Medulla oblongata (tissue), 1 donor: Measurements from ENCODE around the gene HOXA11.

Experiments used
- DNase-seq: peaks from one replicate; pipeline ENCODE4 v3.0.0-alpha.2; 2015; ENCODE audit errors: extremely low spot score

HOXA11 gene

GRCh38 chr7:27158436-27159265, 26.4 kb downstream of the HOXA11 start:
- DNase-seq, result no peak

- DNase-seq, result no peak
These were observed 27.2 kb downstream of the HOXA11 start for GRCh38 chr7:27157702-27158431.

GRCh38 chr7:27156916-27157701, 27.9 kb downstream of the HOXA11 start:
- DNase-seq, result no peak

DNA sequence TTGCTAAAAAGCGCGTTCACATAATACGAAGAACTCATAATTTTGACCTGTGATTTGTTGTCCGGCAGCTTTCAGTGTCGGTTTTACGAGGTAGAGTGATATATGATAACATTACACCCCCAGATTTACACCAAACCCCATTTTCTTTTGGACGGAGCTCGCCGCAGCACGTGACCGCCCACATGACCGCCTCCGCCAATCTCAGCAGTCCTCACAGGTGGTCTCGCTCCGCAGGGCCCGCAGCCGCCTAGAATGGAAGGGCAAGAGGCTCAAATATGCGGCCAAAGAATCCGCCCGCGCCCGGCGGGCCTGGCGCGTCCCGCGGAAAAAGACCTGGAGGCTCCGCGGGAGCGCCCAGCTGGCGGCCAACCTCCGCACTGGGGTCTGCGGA, 28.5 kb downstream of the HOXA11 start, which contains the start of gene HOXA7:
Gene HOXA7 (minus strand): TSS at position 168 of the 391 bp plus-strand sequence. CDS start 130 bp downstream, at position 38.
- peak; percentile 82 for DNase-seq

- DNase-seq, result peak; percentile 40
These were observed 29.1 kb downstream of the HOXA11 start for GRCh38 chr7:27155816-27156507.

- no peak for DNase-seq
These were observed 29.9 kb downstream of the HOXA11 start for GRCh38 chr7:27154901-27155815.

DNA sequence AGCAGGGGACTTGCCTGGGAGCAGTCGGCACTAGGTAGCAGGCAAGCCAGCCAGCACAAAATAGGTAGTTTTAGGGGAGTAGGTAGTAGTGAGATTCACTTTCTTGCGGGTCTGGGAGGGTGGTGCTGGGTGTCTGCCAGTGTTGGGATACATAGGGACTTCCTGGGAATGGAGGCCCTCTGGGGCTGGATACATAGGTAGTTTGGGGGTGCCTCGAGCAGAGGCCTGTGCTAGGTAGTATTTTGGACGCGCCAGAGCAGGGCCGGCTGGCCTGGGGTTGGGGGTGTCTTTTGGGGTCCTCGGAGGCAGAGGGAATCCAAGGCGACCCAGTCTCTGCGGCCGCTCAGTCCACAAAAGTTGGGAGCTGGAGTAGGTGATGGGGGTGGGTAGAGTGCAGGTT, 30.7 kb downstream of the HOXA11 start:
- DNase-seq, result no peak

- DNase-seq, result no peak
These were observed 31.5 kb downstream of the HOXA11 start for GRCh38 chr7:27153526-27153925.

GRCh38 chr7:27152816-27153442, 32.1 kb downstream of the HOXA11 start:
- no peak for DNase-seq

- no peak for DNase-seq
These were observed 32.9 kb downstream of the HOXA11 start, which contains the start of gene HOXA3 for GRCh38 chr7:27151931-27152815. Gene HOXA3, minus strand, starts transcription at chr7:27152583. Its CDS starts 41,943 bp downstream, at chr7:27110640.

DNA sequence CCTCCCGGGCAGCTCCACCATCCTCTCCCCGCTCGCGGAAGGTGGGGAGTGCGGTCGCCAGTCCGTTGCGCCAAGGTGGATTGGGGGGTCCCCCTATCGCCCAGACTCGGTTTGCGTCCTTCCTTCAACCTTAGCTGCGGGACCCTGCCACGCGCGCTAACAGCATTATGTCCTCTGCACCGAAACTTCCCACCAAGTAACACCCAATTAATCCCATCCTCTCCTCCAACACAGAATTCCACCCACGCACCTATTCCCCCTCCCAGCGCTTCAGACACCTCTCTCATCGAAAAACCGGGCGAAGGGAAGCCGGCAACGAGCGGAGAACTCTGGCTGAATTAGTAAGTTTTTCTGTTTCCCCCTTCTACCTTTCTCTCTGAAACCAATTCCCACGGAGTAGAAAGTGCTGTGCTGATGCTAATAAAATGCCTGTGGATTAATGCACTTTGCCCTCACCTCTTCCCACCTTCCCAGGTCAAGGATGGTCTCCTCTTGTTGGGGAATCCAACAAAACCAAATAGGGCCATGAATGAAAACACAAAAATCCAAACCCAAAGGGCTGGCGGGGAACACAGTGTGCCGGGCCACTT, 33.6 kb downstream of the HOXA11 start:
- no peak for DNase-seq

DNA sequence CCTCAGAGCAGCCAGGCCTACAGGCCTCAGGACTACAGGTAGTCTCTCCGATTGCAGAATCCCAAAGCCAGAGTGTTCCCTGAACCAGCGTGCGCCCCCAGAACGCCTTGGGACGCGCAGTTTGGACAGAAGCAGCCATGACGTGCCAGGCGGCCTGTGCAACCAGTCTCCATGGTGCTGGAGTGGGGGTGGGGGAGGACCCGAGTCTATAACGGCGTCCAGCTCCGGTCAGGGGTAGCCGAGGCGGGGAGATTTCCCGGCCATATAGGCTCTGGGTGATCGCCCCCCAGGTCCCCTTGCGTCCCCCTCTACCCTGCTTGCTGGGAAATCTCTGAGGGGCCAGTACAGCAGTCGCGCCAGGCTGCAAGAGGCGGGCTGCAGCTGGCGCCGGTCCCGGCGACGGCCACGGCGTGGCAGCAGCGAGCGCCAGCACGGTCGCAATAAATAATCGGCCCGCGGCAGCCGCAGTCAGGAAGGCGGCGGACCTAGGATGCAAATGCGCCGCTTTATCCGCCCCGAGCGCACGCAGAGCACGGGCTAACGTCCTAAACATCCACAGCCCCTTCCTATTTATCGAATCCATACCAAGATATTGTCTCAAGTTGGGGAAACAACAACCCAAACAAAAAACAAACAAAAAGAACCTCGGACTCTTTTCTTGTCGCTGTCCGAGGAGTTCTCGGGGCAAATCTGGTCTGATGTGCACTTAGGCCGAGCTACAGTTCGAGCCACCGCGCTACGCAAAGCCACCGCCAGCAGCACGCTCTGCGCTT, 34.3 kb downstream of the HOXA11 start:
- peak; percentile 84 for DNase-seq

DNA sequence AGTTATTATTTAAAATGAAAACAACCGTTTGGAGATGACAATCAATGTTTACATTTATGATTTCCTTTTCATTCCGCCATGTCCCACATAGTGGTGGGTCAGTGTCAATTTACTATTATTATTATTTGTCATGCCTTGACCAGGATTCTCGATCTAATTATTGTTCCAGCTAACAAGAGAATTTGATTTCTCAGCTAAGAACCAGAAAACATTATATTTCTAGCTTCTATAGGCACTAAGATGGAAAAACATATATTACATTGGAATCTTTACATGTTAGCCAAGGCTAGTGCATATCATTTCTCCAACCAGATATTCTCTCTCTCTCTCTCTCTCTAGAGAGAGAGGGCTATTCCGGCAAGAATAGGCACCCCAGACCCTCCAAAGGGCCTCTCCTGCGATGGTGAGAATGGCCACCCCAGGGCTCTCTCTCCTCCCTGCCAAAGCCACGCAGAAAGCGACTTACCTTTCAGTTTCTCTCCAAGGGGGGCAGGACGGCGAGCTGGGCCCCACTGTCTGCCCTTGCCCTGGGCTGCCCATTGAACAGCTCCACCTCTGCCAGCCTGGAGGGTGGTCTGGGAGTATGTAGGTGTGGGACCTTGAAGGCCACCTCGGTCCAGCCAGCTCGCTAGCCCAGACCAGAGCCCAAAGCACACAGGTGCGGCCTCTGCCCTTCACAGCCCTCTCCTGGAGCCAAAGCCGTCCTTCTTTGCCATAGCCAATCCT, 35.0 kb downstream of the HOXA11 start:
- DNase-seq, result no peak

GRCh38 chr7:27148756-27149641, 36.0 kb downstream of the HOXA11 start:
- DNase-seq, result no peak

GRCh38 chr7:27148031-27148755, 36.8 kb downstream of the HOXA11 start:
- DNase-seq, result no peak
